CD4-positive, alpha-beta T cell treated with Interleukin-10 for 1 hour (primary cell): ENCODE measurements around the gene BNC2.

ENCODE experiments used
- DNase-seq: peaks from one replicate; pipeline ENCODE4 v3.0.0-alpha.2; 2020

Gene BNC2

GRCh38 chr9:16815079-16815478 is 55.4 kb downstream of the BNC2 start:
- no peak for DNase-seq

- no peak for DNase-seq
Measured at GRCh38 chr9:16813838-16814237, 56.6 kb downstream of the BNC2 start.

- no peak for DNase-seq
Measured at GRCh38 chr9:16811987-16812685, 58.3 kb downstream of the BNC2 start.

- DNase-seq, result no peak
Measured at GRCh38 chr9:16809912-16810610, 60.4 kb downstream of the BNC2 start.

- no peak for DNase-seq
Measured at GRCh38 chr9:16806674-16807073, 63.8 kb downstream of the BNC2 start.

GRCh38 chr9:16803648-16804047 is 66.8 kb downstream of the BNC2 start:
- DNase-seq, result no peak

- DNase-seq, result no peak
Measured at GRCh38 chr9:16801871-16802466, 68.5 kb downstream of the BNC2 start.

GRCh38 chr9:16796304-16796825 is 74.1 kb downstream of the BNC2 start:
- DNase-seq, result no peak

- DNase-seq, result no peak
Measured at GRCh38 chr9:16794871-16795639, 75.4 kb downstream of the BNC2 start.

- no peak for DNase-seq
Measured at GRCh38 chr9:16794103-16794502, 76.4 kb downstream of the BNC2 start.

- DNase-seq, result no peak
Measured at GRCh38 chr9:16787724-16788123, 82.7 kb downstream of the BNC2 start.

- no peak for DNase-seq
Measured at GRCh38 chr9:16784002-16784401, 86.5 kb downstream of the BNC2 start.

- no peak for DNase-seq
Measured at GRCh38 chr9:16782490-16782889, 88.0 kb downstream of the BNC2 start.

- DNase-seq, result no peak
Measured at GRCh38 chr9:16775330-16775729, 95.1 kb downstream of the BNC2 start.

GRCh38 chr9:16773617-16774016 is 96.9 kb downstream of the BNC2 start:
- no peak for DNase-seq

- DNase-seq, result no peak
Measured at GRCh38 chr9:16773116-16773515, 97.4 kb downstream of the BNC2 start.

- DNase-seq, result no peak
Measured at GRCh38 chr9:16771356-16771755, 99.1 kb downstream of the BNC2 start.

- no peak for DNase-seq
Measured at GRCh38 chr9:16769291-16769690, 101.2 kb downstream of the BNC2 start.

- no peak for DNase-seq
Measured at GRCh38 chr9:16768816-16769215, 101.7 kb downstream of the BNC2 start.

- no peak for DNase-seq
Measured at GRCh38 chr9:16767366-16767765, 103.1 kb downstream of the BNC2 start.

GRCh38 chr9:16763946-16764345 is 106.5 kb downstream of the BNC2 start:
- DNase-seq, result no peak

- DNase-seq, result no peak
Measured at GRCh38 chr9:16755467-16756160, 114.9 kb downstream of the BNC2 start.

- no peak for DNase-seq
Measured at GRCh38 chr9:16754662-16755061, 115.8 kb downstream of the BNC2 start.
